Sigmoid colon (tissue), 4 donors: ENCODE data around the gene IGSF9.

ENCODE experiments used
- EP300 ChIP-seq, 4 donors: sonication (generic); formaldehyde crosslinking; IDR thresholded peaks; one replicate each; pipeline ENCODE4 v1.6.1; 2017; ENCODE audit warnings: antibody characterized with exemption in 4 of 4
- POLR2A ChIP-seq, 2 donors: fragments of 450-650 bp; IDR thresholded peaks; one replicate each; pipeline ENCODE4 v1.6.1; 2016; ENCODE audit warnings: antibody characterized with exemption in 2 of 2, mild to moderate bottlenecking in 2 of 2, moderate library complexity in 2 of 2
- POLR2AphosphoS5 ChIP-seq, 4 donors: sonication (generic); formaldehyde crosslinking; IDR thresholded peaks; one replicate each; pipeline ENCODE4 v1.6.1; 2017; ENCODE audit warnings: antibody characterized with exemption in 4 of 4
- TF ChIP-seq, protein P1 (sequence below), 4 experiments: fragments of 450-650 bp in 3 of 4; fragments of 200-600 bp in 1 of 4; IDR thresholded peaks; one replicate each; pipeline ENCODE4 v1.5.1; 2016 to 2019; ENCODE audit warnings: antibody characterized with exemption in 4 of 4, mild to moderate bottlenecking in 3 of 4, moderate library complexity in 2 of 4

DNA sequence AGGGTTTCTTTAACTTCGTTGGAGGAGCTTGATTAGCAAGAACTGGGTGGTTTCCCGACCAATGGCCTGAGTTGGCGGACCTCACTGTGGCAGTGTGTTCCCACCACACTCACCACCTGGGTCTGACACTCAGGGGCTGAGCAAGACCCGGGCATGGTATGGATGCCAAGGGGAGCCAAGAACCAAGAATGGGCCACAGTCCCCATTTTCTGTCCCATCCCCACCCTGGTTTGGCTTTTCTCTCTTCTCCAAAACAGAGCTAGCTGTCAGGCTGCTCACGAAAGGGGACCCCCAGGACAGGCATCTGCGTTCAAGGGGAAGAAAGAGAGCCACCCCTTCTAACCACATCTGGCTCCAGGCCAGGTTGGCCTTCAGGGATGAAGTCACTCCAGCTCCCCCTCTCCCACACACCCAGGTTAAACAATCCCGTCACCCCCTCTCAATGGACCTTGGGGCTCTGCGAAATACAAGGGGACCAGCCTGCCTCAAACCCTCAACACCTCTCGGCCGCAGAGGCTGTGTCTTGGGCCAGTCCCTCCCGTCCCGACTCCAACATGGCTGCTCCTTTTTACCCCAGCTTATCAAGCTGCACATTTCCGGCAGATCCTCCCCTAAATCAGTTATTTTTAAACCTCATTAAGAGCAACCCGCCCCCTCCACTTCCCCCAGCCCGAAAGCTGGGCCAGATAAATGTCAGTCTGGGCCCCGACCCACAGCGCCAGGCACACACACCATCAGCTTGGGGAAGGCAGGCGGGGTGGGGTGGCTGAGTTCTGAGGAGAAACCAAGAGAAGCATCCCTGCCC is 23.5 kb downstream of the IGSF9 start:
- TF ChIP-seq, protein P1, sequence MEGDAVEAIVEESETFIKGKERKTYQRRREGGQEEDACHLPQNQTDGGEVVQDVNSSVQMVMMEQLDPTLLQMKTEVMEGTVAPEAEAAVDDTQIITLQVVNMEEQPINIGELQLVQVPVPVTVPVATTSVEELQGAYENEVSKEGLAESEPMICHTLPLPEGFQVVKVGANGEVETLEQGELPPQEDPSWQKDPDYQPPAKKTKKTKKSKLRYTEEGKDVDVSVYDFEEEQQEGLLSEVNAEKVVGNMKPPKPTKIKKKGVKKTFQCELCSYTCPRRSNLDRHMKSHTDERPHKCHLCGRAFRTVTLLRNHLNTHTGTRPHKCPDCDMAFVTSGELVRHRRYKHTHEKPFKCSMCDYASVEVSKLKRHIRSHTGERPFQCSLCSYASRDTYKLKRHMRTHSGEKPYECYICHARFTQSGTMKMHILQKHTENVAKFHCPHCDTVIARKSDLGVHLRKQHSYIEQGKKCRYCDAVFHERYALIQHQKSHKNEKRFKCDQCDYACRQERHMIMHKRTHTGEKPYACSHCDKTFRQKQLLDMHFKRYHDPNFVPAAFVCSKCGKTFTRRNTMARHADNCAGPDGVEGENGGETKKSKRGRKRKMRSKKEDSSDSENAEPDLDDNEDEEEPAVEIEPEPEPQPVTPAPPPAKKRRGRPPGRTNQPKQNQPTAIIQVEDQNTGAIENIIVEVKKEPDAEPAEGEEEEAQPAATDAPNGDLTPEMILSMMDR (IDR thresholded peaks at IDR 0.05), result no peak
- no peak for TF ChIP-seq POLR2A (IDR thresholded peaks at IDR 0.05)
- no peak for TF ChIP-seq EP300 (IDR thresholded peaks at IDR 0.05)
- no peak for TF ChIP-seq POLR2AphosphoS5 (IDR thresholded peaks at IDR 0.05)
